Activated T-cell treated with anti-CD3 and anti-CD28 coated beads for 1 hour (primary cell): Measurements from ENCODE around the gene CTRL.
"Not testable (repeated sequence)": the region's sequence is repeated elsewhere in the genome, so short reads cannot be mapped to it uniquely, and the experiment has no call there.

Experiments
- DNase-seq: peaks from one replicate; pipeline ENCODE4 v3.0.0-alpha.2; 2020; ENCODE audit warnings: low read depth

CTRL gene

DNA sequence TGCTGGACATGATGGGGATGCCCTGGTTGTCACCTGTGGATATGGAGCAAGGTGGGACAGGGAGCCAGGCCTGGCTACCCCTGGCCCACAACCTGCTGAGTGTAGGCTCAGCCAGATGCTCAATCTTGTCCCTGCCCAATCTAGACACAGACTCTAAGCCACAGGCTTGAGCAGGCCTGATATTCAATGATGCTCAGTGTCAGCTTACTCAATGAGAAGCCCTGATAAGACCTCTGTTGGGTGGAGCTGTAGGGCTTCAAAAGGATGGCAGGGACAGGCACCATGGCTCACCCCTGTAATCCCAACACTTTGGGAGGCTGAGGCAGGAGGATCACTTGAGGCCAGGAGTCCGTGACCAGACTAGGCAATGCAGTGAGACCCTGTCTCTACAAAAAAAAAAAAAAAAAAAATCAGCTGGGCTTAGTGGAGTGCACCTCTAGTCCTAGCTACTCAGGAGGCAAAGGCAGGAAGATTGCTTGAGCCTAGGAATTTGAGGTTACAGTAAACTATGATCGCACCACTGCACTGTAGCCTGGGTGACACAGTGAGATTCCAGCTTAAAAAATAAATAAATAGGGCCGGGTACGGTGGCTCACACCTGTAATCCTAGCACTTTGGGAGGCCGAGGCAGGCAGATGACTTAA lies 8.9 kb upstream of the CTRL start:
- no peak for DNase-seq

GRCh38 chr16:67939507-67940445 lies 8.1 kb upstream of the CTRL start:
- peak; percentile 28 for DNase-seq

DNA sequence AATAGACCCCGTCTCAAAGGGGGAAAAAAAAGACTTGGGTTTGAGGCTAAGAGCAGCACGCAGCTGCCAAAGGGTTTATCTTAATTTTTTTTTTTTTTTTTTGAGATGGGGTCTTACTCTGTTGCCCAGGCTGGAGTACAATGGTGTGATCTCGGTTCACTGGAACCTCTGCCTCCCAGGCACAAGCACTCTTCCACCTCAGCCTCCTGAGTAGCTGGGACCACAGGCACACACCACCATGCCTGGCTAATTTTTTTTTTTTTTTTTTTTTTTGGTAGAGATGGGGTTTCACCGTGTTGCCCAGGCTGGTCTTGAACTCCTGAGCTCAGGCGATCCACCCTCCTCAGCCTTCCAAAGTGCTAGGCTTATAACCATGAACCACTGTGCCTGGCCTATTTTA lies 6.1 kb upstream of the CTRL start:
- DNase-seq, result not testable (repeated sequence)

- DNase-seq, result peak; percentile 59
These were observed 5.4 kb upstream of the CTRL start for GRCh38 chr16:67936880-67937605.

DNA sequence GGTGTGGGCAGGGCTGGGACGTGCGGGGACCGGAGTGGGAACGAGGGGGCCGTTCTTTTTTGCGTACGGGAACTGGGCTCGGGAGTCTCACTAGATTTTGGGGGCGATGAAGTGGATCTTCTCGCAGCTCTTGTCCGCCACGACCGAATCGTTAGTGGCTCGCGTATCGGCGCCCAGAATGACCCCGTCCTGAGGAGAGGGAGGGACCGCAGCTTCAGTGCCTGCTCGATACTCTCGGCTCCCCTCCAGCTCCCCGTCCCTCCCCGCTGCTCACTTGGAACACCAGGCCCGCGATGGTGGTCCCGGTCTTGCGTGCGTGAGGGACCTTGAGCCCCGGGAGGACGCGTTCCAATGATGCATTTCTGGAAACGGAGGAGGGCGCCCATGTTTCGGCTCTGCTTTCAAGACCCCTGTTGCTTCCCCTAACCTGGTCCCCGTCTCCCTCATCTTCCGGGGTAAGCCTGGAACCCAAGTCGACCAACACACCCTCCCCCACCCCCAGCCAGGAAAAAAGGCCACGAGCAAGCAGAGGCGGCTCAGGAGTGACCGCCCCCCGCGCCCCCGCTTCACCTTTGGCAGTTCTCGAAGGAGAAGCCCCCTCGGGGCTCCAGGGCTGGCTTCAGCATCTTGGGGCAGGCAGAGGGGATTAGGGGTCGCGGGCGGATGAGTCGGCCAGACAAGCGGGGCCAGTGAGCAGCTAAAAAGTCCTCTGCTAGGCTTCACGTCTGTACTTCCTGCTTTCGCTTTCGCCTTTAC lies 4.6 kb upstream of the CTRL start, which contains the start of gene PSMB10:
Gene PSMB10, minus strand, starts transcription at position 727 of the 756 bp plus-strand sequence. Its CDS starts 101 bp downstream, at position 626.
- DNase-seq, result peak; percentile 37

DNA sequence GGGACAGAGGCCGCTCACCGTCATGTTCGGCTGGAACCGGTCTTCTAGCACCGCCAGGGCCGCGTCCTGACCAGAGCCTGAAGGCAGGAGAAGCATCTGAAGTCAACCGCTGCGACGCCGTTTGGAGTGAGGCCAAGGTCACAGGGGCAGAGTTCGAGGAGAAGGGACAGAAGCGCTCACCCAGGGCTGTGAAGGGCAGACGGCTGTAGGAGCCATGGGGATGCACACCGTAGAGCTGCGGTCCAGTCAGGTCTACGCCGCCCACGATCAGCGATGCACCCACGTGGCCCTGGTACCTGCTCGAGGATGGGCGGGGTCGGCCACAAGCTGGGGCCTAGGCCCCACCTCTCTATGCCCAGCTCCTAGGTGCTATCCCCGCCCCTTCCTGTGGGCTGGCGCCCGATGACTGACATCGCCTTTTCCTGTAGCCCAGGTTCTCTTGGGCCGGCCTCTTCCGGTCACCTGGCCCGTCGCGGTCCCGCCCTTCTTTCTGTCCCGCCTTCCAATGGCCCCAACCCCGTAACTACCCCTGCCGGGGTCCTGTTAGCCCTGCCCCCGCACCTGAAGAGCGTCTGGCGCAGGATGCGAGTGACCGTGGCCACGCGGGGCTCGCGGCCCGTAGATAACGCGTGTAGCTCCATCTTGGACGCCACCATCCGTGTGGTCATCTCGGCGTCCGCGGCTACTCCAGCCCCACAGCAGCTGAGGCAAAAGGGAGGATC lies 3.9 kb upstream of the CTRL start:
- peak; percentile 88 for DNase-seq

DNA sequence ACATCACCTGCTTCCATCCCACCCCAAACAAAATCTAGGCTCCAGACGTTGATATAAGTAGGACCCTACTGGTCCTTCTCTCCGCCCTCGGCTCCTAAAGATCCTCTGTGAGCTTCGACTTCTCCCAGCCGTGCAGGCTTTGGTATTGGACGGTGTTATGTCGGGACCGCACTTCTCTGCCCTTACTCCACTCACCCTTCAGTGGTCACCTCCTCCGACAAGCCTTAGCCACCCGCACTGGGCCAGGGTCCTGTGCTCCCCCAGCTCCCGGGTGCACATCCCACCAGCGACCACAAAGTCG lies 3.4 kb upstream of the CTRL start:
- DNase-seq, result no peak

GRCh38 chr16:67934306-67935100 lies 2.8 kb upstream of the CTRL start:
- no peak for DNase-seq

- no peak for DNase-seq
These were observed 2.1 kb upstream of the CTRL start for GRCh38 chr16:67933805-67934204.

DNA sequence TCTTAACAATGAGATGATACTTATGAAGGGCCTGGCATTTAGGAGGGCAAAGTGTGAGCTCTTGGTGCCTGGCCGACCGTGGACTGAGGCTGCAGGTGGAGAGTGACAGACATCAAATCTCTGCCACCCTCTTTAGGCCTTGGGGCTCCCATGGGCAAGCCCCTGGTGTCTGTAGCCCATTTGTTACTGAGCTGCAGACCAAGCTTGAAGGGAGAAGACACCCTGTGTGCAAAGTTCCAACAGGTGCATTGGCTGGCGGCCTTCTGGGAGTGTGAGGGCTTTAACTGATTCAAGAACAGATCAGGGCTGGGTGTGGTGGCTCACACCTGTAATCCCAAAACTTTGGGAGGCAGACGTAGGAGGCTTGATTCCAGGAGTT lies 789 bp upstream of the CTRL start:
- DNase-seq, result no peak

- DNase-seq, result no peak
These were observed 917 bp downstream of the CTRL start for GRCh38 chr16:67930678-67931211.

- no peak for DNase-seq
These were observed 1.5 kb downstream of the CTRL start for GRCh38 chr16:67930191-67930590.

DNA sequence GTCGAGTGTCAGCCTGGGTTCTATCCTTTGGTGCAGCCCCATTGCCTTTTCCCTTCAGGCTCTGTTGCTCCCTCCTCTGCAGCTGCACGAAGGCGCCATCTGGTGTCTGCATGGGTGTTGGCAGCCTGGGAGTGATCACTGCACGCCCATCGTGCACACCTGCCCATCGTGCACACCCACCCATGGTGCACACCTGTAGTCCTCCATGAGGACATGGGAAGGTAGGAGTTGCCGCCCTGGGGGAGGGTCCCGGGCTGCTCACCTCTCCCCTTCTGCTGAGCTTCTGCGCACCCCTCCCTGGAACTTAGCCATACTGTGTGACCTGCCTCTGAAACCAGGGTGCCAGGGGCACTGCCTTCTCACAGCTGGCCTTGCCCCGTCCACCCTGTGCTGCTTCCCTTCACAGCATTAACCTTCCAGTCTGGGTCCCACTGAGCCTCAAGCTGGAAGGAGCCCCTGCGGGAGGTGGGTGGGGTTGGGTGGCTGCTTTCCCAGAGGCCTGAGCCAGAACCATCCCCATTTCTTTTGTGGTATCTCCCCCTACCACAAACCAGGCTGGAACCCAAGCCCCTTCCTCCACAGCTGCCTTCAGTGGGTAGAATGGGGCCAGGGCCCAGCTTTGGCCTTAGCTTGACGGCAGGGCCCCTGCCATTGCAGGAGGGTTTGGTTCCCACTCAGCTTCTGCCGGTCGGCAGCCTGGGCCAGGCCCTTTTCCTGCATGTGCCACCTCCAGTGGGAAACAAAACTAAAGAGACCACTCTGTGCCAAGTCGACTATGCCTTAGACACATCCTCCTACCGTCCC lies 2.9 kb downstream of the CTRL start:
- DNase-seq, result peak; percentile 69

GRCh38 chr16:67928147-67928546 lies 3.5 kb downstream of the CTRL start:
- no peak for DNase-seq

DNA sequence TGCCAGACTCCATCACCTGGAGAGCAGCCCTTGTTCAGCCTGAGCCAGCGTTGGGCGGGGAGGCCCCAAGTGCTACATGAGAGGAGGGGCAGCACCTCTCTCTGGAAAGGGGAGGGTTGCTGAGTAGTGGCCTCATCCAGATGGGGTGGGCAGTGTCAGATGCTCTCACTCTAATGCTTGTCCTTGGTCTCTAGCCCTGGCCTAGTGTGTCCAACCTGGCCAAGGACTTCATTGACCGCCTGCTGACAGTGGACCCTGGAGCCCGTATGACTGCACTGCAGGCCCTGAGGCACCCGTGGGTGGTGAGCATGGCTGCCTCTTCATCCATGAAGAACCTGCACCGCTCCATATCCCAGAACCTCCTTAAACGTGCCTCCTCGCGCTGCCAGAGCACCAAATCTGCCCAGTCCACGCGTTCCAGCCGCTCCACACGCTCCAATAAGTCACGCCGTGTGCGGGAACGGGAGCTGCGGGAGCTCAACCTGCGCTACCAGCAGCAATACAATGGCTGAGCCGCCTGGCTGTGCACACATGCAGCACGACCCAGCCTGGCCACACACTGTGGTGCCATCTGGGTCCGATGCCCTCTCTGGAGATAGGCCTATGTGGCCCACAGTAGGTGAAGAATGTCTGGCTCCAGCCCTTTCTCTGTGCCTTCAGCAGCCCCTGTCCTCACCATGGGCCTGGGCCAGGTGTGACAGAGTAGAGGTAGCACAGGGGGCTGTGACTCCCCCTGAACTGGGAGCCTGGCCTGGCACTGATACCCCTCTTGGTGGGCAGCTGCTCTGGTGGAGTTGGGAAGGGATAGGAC lies 4.3 kb downstream of the CTRL start:
- DNase-seq, result no peak

DNA sequence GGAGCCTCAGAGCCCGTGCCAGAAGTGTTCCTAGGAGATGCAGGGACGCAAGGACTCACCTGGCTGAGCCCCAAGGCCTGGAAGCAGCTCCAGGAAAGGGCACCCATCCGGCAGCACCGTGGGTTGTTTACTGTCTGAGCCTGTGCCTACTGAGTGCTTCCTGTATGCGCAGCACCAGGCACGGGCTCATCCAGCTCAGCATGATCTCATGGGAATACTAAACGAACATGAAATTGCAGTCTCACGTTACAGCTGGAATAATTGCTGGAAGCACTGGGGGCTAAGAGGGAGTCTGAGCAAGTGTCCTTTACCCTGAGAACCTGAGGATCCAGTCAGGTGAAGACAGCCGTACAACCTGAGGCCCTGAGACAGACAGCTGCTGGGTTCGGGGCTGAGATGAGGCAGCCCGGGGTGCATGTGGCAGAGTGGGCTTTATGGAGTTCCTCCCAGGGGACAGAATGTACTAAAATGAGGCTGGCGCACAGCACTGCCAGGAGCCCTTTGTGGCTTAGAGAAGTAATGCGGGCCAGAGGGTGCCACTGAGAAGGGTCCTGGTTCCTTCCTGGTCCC lies 5.4 kb downstream of the CTRL start:
- no peak for DNase-seq

- DNase-seq, result no peak
These were observed 7.3 kb downstream of the CTRL start for GRCh38 chr16:67924140-67924906.
